ENCODE data around the gene CCDC159.

- TF ChIP-seq POLR2A (IDR thresholded peaks at IDR 0.05) (no peak), CTCF (IDR thresholded peaks at IDR 0.05) (no peak)
Observed at GRCh38 chr19:11363881-11364280, 17.6 kb downstream of the CCDC159 start.
